Brain microvascular endothelial cell (primary cell): ENCODE data around the gene RAB35.

Source experiments
- DNase-seq: peaks from one replicate; pipeline ENCODE4 v3.0.0-alpha.2; 2020
- H3K27ac ChIP-seq: fragments of 250-450 bp; sonication (Bioruptor Pico); 2 replicates; pipeline ENCODE4 v1.5.1; 2020; ENCODE audit warnings: mild to moderate bottlenecking, moderate library complexity
- H3K27me3 ChIP-seq: fragments of 250-450 bp; sonication (Bioruptor Pico); replicated peaks from 2 replicates; pipeline ENCODE4 v1.5.1; 2020; ENCODE audit warnings: mild to moderate bottlenecking
- H3K36me3 ChIP-seq: fragments of 250-450 bp; sonication (Bioruptor Pico); replicated peaks from 2 replicates; pipeline ENCODE4 v1.5.1; 2020; ENCODE audit warnings: mild to moderate bottlenecking
- H3K4me3 ChIP-seq: 2 replicates; pipeline ENCODE4 v1.5.1; 2011; ENCODE audit warnings: low read depth, mild to moderate bottlenecking, control low read depth, low read length, moderate library complexity
- in situ Hi-C: cut with HindIII; loops from 2 replicates; pipeline ENCODE4 v1.10.0; 2017; ENCODE audit warnings: low sequenced_read_pairs, low pct_ligation_motif_present
- TF ChIP-seq, protein P1 (sequence below): IDR thresholded peaks from 2 replicates; pipeline ENCODE4 v1.5.1; 2011; ENCODE audit warnings: low read depth, mild to moderate bottlenecking, moderate library complexity, low read length, control low read depth, inconsistent platforms; ENCODE audit errors: missing control alignments

RAB35 gene

DNA sequence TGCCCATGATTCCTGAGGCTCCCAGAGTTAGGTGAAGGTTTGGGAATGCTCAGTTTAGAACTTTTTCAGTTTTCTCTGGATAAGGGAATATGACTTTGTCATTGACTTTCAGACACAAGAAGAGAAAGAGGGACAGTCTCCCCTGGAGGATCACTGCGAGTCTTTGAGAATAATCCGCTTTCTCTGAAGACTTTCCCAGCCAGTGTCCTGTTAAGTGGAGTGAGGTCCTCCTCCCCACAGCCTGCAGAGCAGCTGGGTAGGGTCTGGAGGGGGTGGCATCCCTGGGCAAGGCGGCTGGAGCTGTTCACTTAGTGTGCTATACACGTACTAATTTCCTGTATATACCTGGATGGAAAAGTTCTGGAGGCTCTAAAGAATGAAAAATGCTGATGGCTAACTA lies 8.5 kb upstream of the RAB35 start:
- Histone ChIP-seq H3K36me3 (peaks cover 42% of the 10 kb centered on the region), H3K27me3 (no peaks in the 10 kb centered on the region), H3K4me3 (no peak overlapping the region), H3K27ac (no peak overlapping the region)
- no peak for DNase-seq
- TF ChIP-seq, protein P1, sequence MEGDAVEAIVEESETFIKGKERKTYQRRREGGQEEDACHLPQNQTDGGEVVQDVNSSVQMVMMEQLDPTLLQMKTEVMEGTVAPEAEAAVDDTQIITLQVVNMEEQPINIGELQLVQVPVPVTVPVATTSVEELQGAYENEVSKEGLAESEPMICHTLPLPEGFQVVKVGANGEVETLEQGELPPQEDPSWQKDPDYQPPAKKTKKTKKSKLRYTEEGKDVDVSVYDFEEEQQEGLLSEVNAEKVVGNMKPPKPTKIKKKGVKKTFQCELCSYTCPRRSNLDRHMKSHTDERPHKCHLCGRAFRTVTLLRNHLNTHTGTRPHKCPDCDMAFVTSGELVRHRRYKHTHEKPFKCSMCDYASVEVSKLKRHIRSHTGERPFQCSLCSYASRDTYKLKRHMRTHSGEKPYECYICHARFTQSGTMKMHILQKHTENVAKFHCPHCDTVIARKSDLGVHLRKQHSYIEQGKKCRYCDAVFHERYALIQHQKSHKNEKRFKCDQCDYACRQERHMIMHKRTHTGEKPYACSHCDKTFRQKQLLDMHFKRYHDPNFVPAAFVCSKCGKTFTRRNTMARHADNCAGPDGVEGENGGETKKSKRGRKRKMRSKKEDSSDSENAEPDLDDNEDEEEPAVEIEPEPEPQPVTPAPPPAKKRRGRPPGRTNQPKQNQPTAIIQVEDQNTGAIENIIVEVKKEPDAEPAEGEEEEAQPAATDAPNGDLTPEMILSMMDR = no peak
- in situ Hi-C loops = no loop called here

DNA sequence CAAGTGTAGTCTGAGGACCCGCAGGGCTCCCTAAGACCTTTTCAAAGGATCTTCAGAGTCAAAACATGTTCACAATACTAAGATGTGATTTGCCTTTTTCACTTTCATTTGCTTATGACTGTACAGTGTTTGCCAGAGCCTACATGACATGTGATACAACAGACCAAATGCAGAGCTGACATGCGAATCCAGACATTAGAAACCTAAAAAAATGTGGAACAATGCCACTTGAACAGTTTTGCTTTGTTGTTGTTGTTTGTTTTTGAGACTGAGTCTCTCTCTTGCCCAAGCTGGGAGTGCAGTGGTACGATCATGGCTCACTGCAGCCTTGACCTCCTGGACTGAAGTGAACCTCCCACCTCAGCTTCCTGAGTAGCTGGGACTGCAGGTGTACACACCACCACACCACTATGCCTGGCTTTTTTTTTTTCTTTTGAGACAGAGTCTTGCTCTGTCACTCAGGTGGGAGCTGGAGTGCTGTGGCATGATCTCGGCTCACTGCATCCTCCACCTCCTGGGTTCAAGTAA lies 5.3 kb upstream of the RAB35 start:
- H3K27ac ChIP-seq = no peak overlapping the region
- in situ Hi-C loops = no loop called here
- no peak for DNase-seq
- H3K36me3 ChIP-seq = peaks cover 13% of the 10 kb centered on the region
- H3K4me3 ChIP-seq = no peak overlapping the region
- H3K27me3 ChIP-seq = no peaks in the 10 kb centered on the region
- TF ChIP-seq, protein P1 = no peak

DNA sequence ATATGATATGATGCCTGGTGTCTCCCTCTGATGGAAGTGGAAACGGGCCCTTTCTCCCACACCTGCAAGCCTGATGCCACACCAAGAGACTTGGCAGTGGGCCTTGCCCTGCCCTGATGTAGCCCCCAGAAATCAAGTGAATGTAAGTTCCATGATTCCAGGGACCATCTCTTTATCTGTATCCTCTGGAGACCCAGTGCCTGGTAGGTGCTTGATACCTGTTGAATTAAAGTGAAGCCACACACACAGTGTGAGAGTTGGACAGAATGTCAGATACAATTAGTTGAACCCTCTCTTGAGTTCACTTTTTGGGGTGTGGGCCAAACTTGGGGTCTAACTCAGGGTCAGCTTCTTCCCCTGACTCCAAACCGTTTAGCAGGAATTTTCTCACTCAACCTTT lies 4.8 kb upstream of the RAB35 start:
- peaks cover 8% of the 10 kb centered on the region for H3K36me3 ChIP-seq
- TF ChIP-seq, protein P1 = no peak
- H3K4me3 ChIP-seq = no peak overlapping the region
- H3K27ac ChIP-seq = no peak overlapping the region
- in situ Hi-C loops = no loop called here
- DNase-seq = no peak
- no peaks in the 10 kb centered on the region for H3K27me3 ChIP-seq

DNA sequence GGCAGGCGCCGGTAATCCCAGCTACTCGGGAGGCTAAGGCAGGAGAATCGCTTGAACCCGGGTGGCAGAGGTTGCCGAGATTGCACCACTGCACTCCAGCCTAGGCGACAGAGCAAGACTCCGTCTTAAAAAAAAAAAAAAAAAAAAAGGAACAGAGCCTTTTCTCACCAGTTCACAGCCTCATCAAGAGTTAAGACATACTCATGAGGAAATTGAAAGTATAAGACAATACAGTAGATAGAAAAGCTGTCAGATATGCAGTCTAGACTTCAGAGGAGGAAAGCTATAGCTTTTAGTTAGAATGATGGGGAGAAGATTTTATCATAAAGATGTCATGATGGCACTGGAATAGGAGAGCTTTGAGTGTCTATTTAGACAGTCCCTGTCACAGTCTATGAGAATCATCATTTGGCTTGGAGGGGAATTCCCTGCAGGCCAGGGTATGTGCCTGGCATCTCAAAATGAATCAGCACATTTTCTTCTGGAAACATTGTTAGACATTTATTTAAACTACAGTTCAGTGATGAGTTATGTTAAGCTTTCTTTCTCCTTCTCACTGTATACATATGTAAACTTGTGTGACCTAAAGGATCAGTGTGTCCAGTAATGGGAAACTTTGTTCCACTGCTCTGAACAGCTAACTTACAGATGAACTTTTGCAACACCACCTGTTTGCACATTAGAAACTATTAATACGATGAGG lies 2.9 kb upstream of the RAB35 start:
- TF ChIP-seq, protein P1 = no peak
- Histone ChIP-seq H3K27ac (peak overlapping the region; percentile 58), H3K36me3 (no peaks in the 10 kb centered on the region), H3K27me3 (no peaks in the 10 kb centered on the region), H3K4me3 (no peak overlapping the region)
- in situ Hi-C loops = no loop called here
- DNase-seq = no peak

DNA sequence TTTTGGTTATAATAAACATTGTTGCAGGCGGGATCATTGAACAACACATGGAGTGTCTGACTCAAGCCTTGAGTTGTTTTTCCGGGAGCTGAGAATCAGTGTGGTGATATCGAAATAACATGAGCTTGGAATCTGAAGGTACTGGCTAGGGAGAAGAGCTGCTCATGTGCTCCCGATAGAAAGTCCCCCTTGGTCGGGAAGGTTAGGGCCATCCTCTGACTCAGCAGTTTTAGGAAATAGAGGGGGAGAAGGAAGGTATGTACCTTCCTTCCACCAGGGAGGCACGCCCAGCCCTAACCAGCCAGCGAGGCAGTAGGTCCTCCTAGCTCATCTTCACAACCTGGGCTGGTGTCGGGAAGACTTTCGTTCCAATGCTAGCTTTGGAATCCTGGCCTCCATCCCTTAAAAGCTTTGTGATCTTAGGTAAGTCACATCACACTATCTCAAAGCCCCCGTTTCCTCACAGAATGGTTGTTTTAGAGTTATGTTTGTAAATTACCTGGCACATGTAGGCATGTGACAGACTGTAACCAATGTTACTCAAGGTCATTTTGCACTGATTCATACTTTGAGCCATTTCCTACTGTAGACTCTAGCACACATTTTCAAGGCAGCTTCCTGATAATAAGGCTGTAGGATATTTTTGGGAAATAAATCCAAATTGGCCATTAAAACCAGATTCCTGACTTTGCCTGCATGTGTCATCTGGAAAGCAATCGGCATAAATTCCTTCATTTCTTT lies 1.9 kb upstream of the RAB35 start:
- H3K27me3 ChIP-seq = no peaks in the 10 kb centered on the region
- H3K36me3 ChIP-seq = no peaks in the 10 kb centered on the region
- no peak for DNase-seq
- H3K4me3 ChIP-seq = peak overlapping the region; percentile 91
- TF ChIP-seq, protein P1 = no peak
- in situ Hi-C loops = no loop called here
- H3K27ac ChIP-seq = peak overlapping the region; percentile 58

DNA sequence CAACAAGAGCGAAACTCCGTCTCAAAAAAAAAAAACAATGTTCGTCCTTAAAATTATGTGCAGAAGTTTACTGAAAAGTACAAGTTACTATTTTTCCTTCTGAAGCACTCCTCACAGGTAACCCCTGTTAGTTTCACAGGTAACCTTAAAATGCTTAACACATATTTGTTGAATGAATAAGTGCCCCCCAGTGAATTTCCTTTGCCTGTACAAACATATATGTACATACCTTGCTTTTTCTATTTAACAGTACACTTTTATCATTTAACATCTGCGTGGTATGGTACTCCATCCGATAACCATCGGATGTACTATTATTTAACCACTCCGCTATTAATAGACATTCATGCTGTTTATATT lies 1.4 kb upstream of the RAB35 start:
- no peak for DNase-seq
- Histone ChIP-seq H3K27ac (peak overlapping the region; percentile 58), H3K27me3 (no peaks in the 10 kb centered on the region), H3K4me3 (peak overlapping the region; percentile 91), H3K36me3 (no peaks in the 10 kb centered on the region)
- TF ChIP-seq, protein P1 = no peak
- in situ Hi-C loops = no loop called here
